RPMI8226 (cell line): ENCODE data around the gene NEDD9.

Source experiments
- DNase-seq: peaks from one replicate; pipeline ENCODE4 v3.0.0-alpha.2; 2015

Gene NEDD9

GRCh38 chr6:11232193-11232769 lies at the start of gene NEDD9:
TSS of gene NEDD9 (minus strand) at chr6:11232668. CDS start at chr6:11232515, 153 bp downstream.
- DNase-seq = peak; percentile 95

- DNase-seq = no peak
These were observed 49.8 kb upstream of the NEDD9 start for GRCh38 chr6:11282245-11282644.

GRCh38 chr6:11280394-11280793 lies 47.9 kb upstream of the NEDD9 start:
- DNase-seq = no peak

DNA sequence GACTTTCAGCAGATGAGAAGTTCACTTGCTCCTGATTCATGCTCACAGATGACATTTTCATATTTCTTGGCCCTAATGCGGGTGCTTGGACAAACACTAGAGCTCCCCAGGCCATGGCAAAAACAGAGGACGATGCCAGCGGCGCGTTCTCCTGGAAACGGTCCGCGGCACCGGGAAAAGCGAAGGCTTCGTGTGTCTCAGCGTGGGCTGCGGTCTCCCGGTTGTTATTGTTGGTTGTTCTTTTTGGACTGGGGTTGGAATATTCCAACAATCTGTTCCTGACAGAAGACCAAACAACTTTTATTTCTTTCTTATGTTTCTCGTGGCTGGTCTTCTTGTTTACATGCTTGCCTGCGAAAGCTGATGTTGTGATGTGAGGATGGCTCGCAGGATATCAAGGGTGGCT lies 46.8 kb upstream of the NEDD9 start:
- no peak for DNase-seq

DNA sequence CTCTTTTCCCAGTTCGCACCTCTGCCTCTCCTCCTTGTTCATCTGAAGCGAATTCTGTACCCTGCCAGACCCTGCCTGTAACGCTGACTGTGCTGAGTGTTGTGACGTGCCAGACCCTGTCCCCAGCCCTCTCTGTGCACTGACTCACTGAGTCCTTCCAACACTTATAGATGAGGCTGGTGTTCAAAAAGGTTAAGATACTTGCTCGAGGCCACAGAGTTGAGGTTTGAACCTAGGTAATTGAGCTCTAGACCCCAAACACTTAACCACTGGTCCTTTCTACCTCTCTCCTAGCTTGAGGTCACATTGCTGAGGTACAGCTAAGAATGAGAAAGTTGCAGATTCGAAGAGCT lies 45.7 kb upstream of the NEDD9 start:
- DNase-seq = no peak

GRCh38 chr6:11277275-11278206 lies 45.1 kb upstream of the NEDD9 start:
- no peak for DNase-seq

DNA sequence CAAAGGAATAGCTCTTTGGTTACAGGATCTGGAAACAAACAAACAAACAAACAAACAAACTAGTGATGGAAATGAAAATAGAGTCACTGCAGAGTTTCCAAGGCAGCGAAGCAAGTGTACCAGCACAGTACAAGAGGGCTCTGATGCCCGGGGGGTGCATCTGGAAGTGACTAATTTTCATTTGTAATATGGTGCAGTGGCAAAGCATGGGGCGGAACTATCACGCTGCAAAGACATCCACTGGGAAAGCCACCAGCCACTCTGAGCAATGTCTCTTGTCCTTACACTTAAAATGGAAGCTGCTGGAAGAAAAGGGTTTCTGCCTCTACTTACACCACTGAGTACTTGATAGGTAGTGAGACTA lies 44.4 kb upstream of the NEDD9 start:
- no peak for DNase-seq

GRCh38 chr6:11276228-11276627 lies 43.8 kb upstream of the NEDD9 start:
- DNase-seq = no peak

- DNase-seq = no peak
These were observed 43.1 kb upstream of the NEDD9 start for GRCh38 chr6:11275598-11275997.

GRCh38 chr6:11273406-11274065 lies 41.1 kb upstream of the NEDD9 start:
- no peak for DNase-seq

GRCh38 chr6:11272491-11273192 lies 40.2 kb upstream of the NEDD9 start:
- DNase-seq = no peak

DNA sequence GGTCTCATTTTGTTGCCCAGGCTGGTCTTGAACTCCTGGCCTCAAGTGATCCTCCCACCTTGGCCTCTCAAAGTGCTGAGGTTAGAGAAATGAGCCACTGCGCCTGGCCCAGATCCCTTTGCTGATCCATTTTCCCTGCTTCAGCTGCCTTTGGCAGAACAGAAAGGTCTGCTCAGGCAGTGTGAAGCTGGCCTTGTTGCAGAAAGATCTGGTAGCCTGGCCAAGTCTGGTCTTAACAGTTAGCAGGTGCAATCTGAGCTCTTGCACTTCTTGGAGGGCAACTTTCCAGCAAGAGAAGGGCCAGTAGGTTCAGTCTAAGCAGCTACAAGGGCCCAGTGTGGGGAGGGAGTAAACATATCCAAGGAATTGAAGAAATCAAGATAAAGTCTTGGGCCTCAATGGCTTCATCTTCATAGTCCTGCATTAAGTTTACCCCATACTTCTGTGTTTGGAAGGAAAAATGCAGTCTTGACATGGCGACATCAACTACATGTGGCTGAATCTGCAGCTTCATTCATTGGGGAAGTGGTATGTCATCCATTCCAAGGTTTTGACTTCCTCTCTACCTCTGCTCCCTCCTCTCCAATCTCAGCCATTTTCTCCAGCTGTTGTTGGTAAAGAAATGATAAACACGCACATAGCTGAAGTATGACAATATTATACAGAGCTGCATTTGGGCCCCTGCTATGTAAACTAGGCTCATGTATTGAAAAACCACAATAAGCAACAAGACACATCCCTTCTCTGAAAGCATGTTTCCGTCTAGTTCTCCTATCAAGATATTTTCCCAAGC lies 39.0 kb upstream of the NEDD9 start:
- DNase-seq = no peak

DNA sequence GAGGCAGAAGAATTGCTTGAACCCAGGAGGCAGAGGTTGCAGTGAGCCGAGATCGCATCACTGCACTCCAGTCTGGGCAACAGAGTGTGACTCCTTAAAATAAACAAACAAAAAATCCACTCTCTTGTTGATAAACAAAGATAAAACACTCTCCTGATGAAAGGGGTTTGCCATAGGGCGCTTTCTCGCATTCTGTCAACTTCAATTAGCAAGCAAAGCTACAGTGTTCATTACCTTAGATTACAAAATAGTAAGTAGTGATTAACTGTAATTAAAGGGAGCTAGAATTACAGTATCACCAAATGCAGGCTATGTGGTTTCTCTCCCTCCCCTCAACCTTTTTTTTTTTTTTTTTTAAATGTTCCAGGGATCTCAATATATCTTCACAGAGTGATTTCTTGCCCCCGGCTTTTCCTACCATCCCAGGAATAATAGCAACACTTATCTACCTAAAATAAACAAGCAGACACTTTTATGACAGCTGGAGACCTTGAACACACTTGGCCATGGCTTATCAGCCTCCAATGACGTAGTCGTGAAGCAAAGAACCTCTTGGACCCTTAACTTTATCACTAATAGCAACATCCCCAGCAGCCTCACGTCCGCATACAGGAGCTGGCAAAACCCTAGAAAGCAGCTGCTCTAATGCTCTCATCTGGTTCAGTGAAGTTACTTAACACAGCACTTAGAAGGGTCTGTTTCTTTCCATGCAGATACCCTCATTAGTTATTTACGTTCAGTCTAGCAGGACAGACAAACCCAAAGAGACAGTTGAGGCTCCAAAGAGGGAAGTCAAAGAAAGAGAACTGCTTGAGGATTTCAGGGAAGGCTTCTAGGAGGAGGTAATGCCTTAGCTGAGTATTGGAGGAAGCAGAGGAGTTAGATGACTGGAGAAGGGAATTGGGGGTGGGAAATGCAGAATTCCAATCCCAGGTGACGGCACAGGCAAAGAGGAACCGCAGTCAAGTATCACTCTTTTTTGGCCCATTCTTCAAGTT lies 37.9 kb upstream of the NEDD9 start:
- DNase-seq = no peak

GRCh38 chr6:11268978-11269377 lies 36.5 kb upstream of the NEDD9 start:
- no peak for DNase-seq

GRCh38 chr6:11266926-11267325 lies 34.5 kb upstream of the NEDD9 start:
- no peak for DNase-seq

GRCh38 chr6:11265932-11266331 lies 33.5 kb upstream of the NEDD9 start:
- no peak for DNase-seq

- no peak for DNase-seq
These were observed 31.6 kb upstream of the NEDD9 start for GRCh38 chr6:11264100-11264499.

- DNase-seq = peak; percentile 13
These were observed 30.9 kb upstream of the NEDD9 start for GRCh38 chr6:11263291-11263775.

DNA sequence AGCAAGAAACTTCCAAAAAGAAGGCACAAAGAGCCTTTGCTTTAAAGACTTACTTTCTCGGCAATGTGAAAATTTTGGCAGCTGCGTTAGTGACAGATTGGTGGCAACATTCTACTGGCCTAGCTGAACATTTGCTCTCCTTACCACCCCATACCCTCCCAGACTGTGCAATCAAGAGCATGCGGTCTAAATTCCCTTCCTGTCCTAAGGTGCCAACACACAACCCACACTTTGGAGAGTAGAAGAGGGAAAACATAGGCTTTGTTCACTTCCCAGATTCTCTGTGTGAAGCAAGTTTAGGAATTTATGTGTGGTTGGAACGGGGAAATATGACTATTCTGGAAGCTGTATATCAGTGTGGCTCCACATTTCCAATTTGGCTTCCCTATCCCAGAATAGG lies 29.8 kb upstream of the NEDD9 start:
- DNase-seq = no peak

DNA sequence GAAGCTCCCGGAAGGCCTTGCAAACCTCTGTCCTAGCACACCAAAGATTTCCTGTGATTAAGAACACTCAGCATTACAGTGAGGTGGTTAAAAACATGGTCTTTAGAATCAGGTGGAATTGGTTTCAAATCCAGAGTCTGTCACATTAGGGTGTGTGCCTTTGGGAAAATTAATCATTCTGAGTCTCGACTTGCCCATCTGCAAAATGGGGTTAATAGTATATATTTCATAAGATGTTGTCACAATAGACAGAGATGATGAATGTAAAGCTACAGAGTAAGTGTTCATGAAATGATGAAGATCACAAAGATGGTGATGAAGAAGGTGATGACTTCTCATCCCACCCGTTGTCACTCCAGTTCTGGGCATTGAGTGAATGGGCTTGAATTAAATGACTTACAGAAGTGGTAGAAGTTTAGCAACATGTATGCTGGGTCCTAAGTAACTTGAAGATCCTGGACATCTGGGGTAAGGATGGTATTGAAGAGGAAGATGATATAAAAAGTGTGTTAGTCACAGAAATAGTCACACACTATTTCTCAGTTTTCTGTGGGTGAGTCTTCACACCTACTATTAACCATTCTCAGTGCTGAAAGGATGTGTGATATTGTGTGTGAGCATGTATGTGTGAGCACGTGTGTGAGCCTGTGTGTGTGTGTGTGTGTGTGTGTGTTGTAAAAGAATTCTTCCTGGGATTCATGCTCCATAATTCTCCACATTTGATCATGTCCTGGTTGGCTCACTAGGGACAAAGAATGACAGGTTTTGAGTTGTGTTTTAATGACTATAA lies 28.0 kb upstream of the NEDD9 start:
- DNase-seq = no peak
